HepG2 (cell line): Measurements from ENCODE around the gene NUDT8.
"Not testable (repeated sequence)": the region's sequence is repeated elsewhere in the genome, so short reads cannot be mapped to it uniquely, and the experiment has no call there.

Experiments used
- BHLHE40 ChIP-seq: IDR thresholded peaks from 2 replicates; pipeline ENCODE4 v1.6.1; 2011; ENCODE audit warnings: low read length, improper control_type of control experiment
- EP300 ChIP-seq, 3 experiments: sonication (generic) in 1 of 3; formaldehyde crosslinking in 1 of 3; IDR thresholded peaks; 2 replicates each; pipeline versions ENCODE4 v1.5.1 to v1.6.1; 2011 to 2020; ENCODE audit warnings: low read depth in 2 of 3, low read length in 2 of 3, borderline replicate concordance in 1 of 3, improper control_type of control experiment in 1 of 3, mild to moderate bottlenecking in 1 of 3, missing genetic modification reagents in 1 of 3, moderate library complexity in 1 of 3
- EZH2 ChIP-seq: conservative IDR thresholded peaks from 2 replicates; pipeline ENCODE4 v1.6.1; 2012; ENCODE audit warnings: mild to moderate bottlenecking, low read depth, low read length, moderate library complexity
- MTF1 ChIP-seq: sonication (generic); formaldehyde crosslinking; IDR thresholded peaks from 2 replicates; pipeline ENCODE4 v1.5.0; 2020; ENCODE audit warnings: missing genetic modification reagents
- POLR2A ChIP-seq, 2 experiments: IDR thresholded peaks; 2 replicates each; pipeline ENCODE4 v1.6.1; 2011; ENCODE audit warnings: low read depth in 2 of 2, low read length in 2 of 2, mild to moderate bottlenecking in 1 of 2, moderate library complexity in 1 of 2; ENCODE audit not compliant: insufficient read depth in 1 of 2
- SALL1 ChIP-seq: sonication (generic); formaldehyde crosslinking; IDR thresholded peaks from 2 replicates; pipeline ENCODE4 v1.8.0; 2022; ENCODE audit warnings: mild to moderate bottlenecking, missing genetic modification reagents
- TRIM24 ChIP-seq: sonication (generic); formaldehyde crosslinking; IDR thresholded peaks from 2 replicates; pipeline ENCODE4 v1.8.0; 2022; ENCODE audit warnings: mild to moderate bottlenecking, missing genetic modification reagents
- ZNF660 ChIP-seq: sonication (generic); formaldehyde crosslinking; IDR thresholded peaks from 2 replicates; pipeline ENCODE4 v1.5.1; 2020; ENCODE audit warnings: mild to moderate bottlenecking, low read depth, missing genetic modification reagents, borderline replicate concordance
- TF ChIP-seq, protein P1 (sequence below): sonication (generic); formaldehyde crosslinking; IDR thresholded peaks from 2 replicates; pipeline ENCODE4 v1.4.0; 2020; ENCODE audit warnings: low read depth, mild to moderate bottlenecking, missing genetic modification reagents
- TF ChIP-seq, protein P2 (sequence below): sonication (generic); formaldehyde crosslinking; IDR thresholded peaks from 2 replicates; pipeline ENCODE4 v1.4.0; 2020; ENCODE audit warnings: mild to moderate bottlenecking, low read depth, missing genetic modification reagents
- TF ChIP-seq, protein P3 (sequence below): sonication (generic); formaldehyde crosslinking; IDR thresholded peaks from 2 replicates; pipeline ENCODE4 v1.5.0; 2020; ENCODE audit warnings: mild to moderate bottlenecking, missing genetic modification reagents, moderate library complexity
- TF ChIP-seq, protein P4 (sequence below), 2 experiments: IDR thresholded peaks; 2 replicates each; pipeline ENCODE4 v1.6.1; 2011 to 2012; ENCODE audit warnings: low read length in 2 of 2, borderline replicate concordance in 1 of 2, low read depth in 1 of 2, mild to moderate bottlenecking in 1 of 2, moderate library complexity in 1 of 2
- TF ChIP-seq, protein P5 (sequence below): sonication (generic); formaldehyde crosslinking; IDR thresholded peaks from 2 replicates; pipeline ENCODE4 v1.5.1; 2020; ENCODE audit warnings: missing genetic modification reagents, mild to moderate bottlenecking, borderline replicate concordance

DNA sequence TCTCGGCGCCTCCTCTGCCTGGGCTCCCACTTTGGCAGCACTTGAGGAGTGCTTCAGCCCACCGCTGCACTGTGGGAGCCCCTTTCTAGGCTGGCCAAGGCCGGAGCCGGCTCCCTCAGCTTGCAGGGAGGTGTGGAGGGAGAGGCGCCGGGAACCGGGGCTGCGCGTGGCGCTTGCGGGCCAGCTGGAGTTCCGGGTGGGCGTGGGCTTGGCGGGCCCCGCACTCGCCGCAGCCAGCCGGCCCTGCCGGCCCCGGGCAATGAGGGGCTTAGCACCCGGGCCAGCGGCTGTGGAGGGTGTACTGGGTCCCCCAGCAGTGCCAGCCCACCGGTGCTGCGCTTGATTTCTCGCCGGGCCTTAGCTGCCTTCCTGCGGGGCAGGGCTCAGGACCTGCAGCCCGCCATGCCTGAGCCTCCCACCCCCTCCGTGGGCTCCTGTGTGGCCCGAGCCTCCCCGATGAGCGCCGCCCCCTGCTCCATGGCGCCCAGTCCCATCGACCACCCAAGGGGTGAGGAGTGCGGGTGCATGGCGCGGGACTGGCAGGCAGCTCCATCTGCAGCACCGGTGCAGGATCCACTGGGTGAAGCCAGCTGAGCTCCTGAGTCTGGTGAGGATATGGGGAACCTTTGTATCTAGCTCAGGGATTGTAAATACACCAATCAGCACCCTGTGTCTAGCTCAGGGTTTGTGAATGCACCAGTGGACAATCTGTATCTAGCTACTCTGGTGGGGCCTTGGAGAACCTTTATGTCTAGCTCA is 10.7 kb downstream of the NUDT8 start:
- TF ChIP-seq, protein P1, sequence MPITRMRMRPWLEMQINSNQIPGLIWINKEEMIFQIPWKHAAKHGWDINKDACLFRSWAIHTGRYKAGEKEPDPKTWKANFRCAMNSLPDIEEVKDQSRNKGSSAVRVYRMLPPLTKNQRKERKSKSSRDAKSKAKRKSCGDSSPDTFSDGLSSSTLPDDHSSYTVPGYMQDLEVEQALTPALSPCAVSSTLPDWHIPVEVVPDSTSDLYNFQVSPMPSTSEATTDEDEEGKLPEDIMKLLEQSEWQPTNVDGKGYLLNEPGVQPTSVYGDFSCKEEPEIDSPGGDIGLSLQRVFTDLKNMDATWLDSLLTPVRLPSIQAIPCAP (CRISPR knock-in tag) = not testable (repeated sequence)
- not testable (repeated sequence) for TF ChIP-seq EP300 (IDR thresholded peaks at IDR 0.05; ENCODE audit: low read depth in 2 of 2, low read length in 2 of 2); EP300 (CRISPR knock-in tag; IDR thresholded peaks at IDR 0.05; ENCODE audit: borderline replicate concordance); ZNF660 (CRISPR knock-in tag); SALL1 (CRISPR knock-in tag); EZH2; MTF1 (CRISPR knock-in tag); BHLHE40; TRIM24 (CRISPR knock-in tag); POLR2A (IDR thresholded peaks at IDR 0.05; ENCODE audit: insufficient read depth in 1 of 2, low read depth in 2 of 2, low read length in 2 of 2)
- TF ChIP-seq, protein P2, sequence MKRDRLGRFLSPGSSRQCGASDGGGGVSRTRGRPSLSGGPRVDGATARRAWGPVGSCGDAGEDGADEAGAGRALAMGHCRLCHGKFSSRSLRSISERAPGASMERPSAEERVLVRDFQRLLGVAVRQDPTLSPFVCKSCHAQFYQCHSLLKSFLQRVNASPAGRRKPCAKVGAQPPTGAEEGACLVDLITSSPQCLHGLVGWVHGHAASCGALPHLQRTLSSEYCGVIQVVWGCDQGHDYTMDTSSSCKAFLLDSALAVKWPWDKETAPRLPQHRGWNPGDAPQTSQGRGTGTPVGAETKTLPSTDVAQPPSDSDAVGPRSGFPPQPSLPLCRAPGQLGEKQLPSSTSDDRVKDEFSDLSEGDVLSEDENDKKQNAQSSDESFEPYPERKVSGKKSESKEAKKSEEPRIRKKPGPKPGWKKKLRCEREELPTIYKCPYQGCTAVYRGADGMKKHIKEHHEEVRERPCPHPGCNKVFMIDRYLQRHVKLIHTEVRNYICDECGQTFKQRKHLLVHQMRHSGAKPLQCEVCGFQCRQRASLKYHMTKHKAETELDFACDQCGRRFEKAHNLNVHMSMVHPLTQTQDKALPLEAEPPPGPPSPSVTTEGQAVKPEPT (CRISPR knock-in tag) = not testable (repeated sequence)
- TF ChIP-seq, protein P3, sequence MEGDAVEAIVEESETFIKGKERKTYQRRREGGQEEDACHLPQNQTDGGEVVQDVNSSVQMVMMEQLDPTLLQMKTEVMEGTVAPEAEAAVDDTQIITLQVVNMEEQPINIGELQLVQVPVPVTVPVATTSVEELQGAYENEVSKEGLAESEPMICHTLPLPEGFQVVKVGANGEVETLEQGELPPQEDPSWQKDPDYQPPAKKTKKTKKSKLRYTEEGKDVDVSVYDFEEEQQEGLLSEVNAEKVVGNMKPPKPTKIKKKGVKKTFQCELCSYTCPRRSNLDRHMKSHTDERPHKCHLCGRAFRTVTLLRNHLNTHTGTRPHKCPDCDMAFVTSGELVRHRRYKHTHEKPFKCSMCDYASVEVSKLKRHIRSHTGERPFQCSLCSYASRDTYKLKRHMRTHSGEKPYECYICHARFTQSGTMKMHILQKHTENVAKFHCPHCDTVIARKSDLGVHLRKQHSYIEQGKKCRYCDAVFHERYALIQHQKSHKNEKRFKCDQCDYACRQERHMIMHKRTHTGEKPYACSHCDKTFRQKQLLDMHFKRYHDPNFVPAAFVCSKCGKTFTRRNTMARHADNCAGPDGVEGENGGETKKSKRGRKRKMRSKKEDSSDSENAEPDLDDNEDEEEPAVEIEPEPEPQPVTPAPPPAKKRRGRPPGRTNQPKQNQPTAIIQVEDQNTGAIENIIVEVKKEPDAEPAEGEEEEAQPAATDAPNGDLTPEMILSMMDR (CRISPR knock-in tag) = not testable (repeated sequence)
- TF ChIP-seq, protein P4, sequence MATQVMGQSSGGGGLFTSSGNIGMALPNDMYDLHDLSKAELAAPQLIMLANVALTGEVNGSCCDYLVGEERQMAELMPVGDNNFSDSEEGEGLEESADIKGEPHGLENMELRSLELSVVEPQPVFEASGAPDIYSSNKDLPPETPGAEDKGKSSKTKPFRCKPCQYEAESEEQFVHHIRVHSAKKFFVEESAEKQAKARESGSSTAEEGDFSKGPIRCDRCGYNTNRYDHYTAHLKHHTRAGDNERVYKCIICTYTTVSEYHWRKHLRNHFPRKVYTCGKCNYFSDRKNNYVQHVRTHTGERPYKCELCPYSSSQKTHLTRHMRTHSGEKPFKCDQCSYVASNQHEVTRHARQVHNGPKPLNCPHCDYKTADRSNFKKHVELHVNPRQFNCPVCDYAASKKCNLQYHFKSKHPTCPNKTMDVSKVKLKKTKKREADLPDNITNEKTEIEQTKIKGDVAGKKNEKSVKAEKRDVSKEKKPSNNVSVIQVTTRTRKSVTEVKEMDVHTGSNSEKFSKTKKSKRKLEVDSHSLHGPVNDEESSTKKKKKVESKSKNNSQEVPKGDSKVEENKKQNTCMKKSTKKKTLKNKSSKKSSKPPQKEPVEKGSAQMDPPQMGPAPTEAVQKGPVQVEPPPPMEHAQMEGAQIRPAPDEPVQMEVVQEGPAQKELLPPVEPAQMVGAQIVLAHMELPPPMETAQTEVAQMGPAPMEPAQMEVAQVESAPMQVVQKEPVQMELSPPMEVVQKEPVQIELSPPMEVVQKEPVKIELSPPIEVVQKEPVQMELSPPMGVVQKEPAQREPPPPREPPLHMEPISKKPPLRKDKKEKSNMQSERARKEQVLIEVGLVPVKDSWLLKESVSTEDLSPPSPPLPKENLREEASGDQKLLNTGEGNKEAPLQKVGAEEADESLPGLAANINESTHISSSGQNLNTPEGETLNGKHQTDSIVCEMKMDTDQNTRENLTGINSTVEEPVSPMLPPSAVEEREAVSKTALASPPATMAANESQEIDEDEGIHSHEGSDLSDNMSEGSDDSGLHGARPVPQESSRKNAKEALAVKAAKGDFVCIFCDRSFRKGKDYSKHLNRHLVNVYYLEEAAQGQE (IDR thresholded peaks at IDR 0.05; ENCODE audit: borderline replicate concordance in 1 of 2, low read depth in 1 of 2, low read length in 2 of 2) = not testable (repeated sequence)
- TF ChIP-seq, protein P5, sequence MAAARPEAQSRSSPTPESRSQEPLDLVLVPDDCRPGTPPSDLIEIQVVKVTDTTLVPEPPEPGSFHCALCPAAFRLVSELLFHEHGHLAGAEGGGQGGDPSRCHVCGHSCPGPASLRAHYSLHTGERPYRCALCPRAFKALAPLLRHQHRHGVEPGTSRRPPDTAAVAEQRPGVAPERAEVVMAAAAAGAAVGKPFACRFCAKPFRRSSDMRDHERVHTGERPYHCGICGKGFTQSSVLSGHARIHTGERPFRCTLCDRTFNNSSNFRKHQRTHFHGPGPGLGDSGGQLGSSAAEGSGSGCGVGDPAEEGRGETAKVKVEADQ (CRISPR knock-in tag) = not testable (repeated sequence)
